HG03045 (cell line): ENCODE results near the gene FAM120A.

Experiments
- ATAC-seq: cut with Tn5 transposase; IDR thresholded peaks from one replicate; pipeline ENCODE4 v1.9.1; 2021; ENCODE audit warnings: mild to moderate bottlenecking, moderate library complexity; ENCODE audit not compliant: unreplicated experiment

The FAM120A gene

DNA sequence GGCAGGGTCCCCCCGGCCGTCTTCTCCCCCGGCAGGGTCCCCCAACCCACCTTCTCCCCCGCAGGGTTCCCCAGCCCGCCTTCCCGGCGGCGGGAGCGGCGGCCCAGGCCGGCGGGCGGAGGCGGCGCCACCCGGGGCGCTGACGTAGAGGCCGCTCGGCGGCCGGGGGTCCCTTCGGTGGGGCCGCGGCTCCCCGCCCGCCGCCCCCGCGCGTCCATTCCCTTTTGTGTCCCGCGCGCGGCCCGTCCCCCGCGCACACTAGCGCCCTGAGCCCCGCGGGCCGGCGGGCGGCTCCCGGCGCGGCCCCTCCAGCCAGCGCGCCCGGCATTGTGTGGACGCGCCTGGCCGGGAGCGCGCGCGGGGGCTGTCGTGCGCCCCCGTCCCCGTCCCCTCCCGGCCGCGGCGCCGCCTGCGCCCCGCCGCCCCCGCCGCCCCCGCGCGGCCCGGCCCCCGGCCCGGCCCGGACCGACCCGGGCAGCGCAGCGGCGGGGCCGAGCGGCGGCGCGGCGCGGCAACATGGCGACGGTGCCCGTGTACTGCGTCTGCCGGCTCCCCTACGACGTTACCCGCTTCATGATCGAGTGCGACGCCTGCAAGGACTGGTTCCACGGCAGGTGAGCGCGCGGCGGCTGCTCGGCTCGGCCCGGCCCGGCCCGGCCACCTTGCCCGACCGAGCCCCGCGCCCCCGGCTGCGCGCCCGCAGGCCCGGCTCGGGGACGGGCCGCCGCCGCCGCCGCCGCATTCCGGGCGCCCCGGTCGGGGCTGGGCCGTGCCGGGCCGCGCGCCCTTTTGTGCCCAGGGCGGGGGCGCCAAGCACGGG is 125.0 kb downstream of the FAM120A start, which contains the start of gene PHF2:
Gene PHF2 (plus strand): TSS at position 327 of the 820 bp plus-strand sequence. CDS start 190 bp downstream, at position 517.
- ATAC-seq = peak; percentile 36

DNA sequence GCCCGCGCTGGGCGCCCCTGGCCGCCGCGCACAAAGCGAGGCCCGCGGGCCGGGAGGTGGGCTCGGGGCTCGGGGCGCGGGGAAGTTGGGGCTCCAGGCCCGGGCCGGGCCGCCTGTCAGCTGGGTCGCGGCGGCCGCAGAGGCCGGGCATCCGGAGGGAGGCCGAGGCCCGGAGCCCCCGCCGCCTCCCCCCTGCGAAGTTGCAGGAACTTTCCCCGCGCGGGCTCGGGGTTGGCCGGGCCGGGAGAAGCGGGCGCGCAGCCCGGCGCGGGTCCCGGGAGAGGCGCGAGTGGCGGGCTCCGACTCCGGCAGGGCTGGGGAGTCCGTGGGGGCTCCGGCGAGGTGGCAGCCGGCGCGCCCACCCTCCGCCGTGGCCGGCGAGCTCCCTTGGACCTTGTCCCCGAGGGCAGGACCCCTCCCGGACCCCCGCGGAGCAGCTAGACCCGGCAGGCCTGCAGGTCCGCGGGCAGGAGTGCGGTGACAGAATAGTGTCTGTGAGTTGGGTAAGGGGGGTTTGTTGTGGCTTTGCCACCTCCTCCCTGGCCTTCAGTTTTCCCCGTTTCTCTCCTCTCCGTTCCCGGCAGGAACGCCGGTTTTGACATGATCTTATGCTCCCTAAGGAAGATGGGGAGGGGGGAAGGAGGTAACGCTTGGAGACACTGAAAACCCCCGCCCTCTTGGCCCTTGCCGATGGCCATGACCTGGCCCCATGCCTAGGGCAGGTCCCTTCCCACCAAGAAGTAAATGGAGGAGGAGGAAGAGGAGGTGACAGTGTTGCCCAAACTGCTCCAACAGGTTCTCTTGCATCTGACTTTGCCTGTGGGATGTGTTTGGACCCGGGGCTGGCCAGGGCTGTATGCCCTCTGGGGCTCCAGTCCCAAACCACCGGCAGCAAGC is 125.8 kb downstream of the FAM120A start:
- ATAC-seq = peak; percentile 21

DNA sequence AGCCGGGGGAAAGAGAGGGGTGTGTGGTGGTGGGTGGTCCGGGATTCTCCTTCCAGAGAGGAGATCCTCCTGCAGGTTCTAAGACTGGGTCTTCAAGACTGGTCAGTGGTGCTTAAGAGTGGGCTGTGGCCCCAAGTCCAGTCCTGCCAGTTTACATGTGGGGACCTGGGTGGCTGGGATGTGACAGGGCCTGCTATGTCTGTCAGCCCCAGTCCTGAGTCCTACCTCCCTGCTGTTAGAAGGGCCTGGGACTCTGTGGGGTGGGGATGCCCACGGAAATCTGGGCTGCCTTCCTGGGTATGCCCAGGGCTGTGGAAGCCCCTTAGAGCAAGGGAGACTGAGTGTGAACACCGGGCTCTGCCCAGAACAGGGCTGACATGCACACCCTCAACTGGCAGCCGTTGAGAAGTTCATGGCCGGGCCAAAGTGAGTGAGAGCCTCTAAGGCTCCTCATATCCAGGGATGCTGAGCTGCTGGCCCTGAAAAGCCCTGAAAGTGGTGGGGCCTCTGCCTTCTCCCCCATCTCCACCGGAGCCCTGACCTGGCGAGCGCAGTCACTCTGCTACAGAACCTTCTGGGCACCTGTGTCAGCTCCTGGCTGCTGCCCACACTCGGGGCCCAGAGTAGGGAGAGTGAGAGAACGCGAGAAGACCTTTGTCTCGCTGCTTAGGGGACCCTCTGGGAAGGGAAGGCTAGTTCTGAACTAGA is 126.6 kb downstream of the FAM120A start:
- no peak for ATAC-seq

DNA sequence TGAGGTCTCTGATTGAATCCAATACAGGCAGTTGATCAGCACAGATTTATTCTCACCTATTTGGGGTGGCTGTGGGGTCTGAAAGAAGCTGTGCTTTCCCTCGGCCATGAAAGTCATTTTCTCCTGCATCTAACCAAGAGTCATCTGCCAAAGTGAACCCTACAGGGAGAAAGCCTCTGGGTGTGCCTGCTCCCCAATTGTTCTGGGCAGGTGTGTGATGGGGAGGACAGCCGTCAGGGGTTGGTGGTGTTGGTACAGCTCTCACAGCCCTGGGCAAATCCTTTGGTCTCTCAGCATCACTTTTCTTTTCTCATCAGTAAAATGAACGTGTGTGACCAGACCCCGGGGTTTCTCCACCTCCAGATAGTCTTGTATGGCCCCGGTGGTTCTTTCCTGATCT is 127.4 kb downstream of the FAM120A start:
- no peak for ATAC-seq

DNA sequence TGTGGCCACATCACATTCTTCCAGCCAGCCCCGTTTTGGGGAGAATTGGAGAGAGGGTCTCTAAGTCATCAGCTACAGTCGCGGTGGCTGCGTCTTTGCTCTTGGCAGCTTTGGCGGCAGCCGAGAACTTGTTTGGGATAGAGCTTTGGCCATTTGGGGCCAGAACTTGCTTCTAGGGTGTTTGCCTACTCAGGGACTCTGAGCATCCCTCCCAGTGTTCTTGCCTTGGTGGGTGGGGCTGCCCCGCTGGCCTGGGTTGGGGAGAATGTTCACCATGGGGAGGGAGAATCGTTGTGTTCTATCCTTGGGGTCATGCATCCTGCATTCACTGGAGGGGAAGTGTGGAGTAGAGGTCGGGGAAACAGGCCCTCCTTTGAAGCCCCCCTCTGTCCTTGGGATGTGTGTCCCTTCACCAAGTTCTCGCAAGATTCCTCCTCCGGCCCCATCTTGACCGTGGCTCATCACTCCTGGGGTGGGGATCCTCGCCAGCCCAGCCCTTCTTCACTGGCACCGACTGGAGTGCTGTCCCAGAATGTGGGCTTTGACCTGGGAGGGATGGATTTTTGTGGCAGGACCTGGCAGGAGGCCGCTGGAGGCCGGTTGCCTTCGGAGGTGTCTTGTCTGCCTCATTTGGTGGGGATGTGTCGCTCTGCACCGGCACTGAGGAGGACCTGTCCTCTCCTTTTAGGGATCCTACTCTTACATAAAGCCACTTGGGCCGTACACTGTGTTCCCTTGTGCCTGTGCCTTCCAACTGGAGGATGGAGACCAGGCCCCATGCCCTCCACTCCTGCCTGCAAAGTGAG is 128.4 kb downstream of the FAM120A start:
- ATAC-seq = no peak

DNA sequence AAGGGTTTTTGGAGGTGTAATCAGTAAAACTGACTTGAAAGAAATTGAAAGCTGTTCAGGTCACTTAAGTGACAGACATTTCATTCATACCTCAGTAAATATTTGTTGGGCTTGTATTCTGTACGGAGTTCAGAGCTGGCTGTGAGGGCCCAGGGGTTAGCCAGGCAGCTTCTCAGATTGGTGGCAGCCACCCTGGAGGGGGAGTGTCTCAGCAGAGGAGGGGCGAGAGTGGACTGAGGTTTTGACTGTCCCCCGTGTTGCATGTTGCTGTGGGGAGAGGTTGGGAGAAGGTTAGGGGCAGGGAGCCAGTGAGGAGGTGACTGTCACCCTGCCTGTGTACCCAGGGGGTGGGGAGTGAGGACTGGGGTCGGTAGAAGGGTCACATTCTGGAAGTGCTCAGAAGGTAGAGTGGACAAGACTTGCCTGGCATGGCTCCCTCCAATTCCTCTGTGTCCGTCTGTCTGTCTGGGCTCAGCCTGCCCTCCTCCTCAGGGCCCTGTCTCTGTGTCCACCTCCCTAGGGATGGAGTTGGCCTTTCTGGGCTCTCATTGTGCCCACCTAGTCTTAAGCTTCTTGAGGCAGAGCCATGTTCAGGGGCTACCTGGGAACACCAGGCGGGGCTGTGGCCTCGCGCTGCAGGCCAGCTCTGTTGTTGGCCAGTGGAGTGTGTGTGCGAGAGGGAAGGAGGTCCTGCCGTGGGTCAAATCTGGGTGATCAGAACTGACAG is 129.3 kb downstream of the FAM120A start:
- ATAC-seq = no peak

DNA sequence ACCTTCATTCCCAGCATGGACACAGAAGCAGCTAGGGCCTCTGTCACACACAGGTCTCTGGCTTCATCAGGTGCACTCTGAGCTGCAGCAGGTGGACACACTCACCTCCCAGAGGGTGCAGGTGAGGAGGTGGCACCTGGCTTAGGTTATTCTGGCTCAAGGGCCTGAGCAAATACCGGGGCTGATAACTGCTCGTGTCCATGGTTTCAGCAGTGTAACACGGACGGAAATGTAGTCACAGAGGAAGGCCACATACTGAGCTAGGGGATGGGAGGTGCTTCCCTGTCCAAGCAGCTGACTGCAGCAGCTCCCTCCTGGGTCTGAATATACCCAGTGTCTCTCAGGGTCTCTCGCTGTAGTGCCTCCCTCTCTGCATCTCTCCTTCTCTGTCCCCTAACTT is 130.6 kb downstream of the FAM120A start:
- ATAC-seq = no peak

DNA sequence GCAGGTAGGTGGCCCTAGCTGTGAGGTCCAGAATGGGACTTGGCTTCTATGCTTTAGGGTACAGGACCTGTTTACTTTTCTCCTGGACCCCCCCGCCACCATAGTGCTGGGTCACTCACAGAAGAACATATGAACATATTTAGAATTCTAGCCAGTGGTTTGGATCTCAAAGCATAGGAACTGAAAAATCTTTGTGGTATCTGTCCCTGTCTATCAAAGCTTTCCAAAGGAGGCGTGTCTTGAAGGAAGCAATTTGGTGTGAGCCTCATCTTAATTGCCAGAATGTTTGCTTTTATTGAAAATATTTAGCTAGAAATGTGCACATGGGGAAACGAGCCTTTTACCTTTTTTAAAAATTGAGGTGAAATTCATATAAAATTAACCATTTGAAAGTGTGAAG is 131.1 kb downstream of the FAM120A start:
- no peak for ATAC-seq

DNA sequence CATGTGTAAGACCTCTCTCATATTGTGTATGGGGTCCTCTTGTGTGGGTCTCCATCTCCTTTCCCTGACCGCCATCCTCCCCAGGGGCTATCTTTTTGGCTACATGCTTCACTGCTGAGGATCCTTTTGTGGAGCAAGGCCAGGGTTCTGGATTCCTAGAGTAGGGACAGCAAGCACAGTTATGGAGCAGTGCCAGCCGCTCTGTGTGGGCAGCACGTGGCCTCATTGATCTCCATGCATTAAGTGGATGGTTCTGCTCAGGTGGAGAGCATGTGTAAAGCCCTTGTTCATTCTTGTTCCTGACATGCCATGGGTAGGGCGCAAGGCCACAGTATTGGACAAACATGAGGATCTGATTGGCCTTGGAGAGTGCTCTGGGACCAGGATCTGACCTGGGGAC is 133.8 kb downstream of the FAM120A start:
- ATAC-seq = no peak

DNA sequence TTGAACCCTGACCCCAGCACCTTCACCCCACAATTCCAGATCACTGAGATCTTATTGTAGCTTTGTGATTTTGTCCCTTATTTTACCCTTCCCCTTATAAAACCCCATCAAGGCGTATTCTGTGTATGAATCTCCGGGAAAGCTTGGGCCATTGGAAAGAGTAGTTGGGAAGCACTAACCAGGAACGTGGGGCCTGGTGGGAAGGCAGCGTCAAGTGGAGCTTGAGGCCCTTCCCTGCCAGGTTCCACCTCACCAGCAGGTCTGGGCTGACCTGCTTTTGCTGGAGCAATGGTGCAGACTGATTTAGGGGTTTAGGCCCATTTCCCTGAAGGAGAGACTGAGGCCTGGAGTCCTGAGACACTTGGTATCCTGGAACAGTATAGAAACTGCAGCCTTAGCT is 134.2 kb downstream of the FAM120A start:
- ATAC-seq = no peak

DNA sequence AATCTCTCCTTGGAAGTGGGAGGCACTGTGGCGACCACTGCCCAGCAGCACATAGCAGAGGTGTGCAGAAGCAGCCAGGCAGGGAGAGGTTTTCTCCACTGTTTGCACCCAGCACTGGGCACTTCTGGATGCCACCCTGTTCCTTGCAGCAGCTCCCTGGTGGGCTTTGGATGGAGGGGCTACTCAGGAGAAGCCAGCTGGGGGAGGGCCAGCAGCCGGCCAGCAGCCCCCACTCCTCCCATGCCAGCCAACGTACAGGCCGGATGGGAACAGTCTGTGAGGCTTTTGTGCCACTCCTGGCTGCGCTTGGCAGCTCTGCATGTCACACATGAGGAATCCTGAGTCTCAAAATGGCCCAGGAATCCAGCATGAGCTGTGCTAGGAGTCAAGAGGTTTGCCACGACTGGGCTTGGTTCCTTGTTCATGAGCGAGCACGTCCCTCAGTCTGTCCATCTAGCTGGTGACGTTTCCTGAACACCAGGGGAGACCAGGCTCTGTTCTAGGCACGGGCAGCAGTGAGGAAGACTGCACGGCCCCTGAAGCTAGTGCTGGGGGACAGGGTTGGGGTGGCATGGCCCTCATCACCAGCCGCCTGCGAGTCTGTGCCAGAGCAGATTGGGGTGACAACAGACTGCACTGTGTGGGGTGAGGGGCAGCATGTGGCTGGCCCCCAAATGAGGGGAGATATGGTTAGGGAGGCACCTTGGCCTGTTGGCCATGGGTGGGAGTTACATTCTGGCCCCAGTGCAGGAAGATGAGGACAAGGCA is 135.0 kb downstream of the FAM120A start:
- ATAC-seq = no peak

DNA sequence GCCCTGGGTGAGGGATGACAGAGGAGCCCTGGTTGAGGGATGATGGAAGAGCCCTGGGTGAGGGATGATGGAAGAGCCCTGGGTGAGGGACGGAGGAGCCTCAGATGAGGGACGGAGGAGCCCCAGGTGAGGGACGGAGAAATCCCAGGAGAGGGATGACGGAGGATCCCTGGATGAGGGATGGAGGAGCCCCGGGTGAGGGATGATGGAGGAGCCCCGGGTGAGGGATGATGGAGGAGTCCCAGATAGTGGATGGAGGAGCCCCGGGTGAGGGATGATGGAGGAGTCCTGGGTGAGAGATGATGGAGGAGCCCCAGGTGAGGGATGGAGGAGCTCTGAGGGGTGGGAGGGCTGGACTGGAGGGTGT is 135.8 kb downstream of the FAM120A start:
- no peak for ATAC-seq

DNA sequence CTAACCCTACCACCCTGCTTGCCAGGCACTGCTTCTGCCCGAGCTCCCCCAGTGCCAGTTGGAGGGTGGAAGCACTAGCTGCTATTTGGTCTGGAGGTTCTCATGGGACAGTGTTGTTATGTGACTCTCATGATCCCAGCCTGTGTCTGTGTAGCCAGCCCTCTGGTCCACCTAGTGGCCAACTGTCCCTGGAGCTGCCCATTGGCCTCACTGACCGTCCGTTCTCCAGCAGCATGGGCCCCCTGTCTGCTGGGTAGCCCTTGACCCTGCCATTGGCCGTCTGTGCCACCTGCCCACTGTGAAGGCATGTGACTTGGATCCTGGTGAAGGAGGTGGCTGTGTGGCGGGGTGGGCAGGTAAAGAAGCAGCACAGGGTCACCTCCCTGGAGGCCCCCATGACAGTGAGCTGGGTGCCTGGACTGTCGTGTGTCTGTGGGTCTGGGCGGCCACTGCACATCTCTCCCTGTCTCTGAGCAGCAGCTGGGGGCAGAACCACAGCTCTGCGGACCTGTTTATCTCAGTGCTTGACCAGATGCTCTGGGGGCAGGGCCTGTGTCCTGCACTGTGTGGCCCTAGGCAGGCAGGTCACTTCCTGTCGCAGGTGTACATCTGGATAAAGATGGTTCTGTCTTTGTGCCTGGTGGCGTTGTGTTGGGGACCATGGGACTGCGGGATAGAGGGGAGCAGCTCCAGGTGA is 136.3 kb downstream of the FAM120A start:
- no peak for ATAC-seq

DNA sequence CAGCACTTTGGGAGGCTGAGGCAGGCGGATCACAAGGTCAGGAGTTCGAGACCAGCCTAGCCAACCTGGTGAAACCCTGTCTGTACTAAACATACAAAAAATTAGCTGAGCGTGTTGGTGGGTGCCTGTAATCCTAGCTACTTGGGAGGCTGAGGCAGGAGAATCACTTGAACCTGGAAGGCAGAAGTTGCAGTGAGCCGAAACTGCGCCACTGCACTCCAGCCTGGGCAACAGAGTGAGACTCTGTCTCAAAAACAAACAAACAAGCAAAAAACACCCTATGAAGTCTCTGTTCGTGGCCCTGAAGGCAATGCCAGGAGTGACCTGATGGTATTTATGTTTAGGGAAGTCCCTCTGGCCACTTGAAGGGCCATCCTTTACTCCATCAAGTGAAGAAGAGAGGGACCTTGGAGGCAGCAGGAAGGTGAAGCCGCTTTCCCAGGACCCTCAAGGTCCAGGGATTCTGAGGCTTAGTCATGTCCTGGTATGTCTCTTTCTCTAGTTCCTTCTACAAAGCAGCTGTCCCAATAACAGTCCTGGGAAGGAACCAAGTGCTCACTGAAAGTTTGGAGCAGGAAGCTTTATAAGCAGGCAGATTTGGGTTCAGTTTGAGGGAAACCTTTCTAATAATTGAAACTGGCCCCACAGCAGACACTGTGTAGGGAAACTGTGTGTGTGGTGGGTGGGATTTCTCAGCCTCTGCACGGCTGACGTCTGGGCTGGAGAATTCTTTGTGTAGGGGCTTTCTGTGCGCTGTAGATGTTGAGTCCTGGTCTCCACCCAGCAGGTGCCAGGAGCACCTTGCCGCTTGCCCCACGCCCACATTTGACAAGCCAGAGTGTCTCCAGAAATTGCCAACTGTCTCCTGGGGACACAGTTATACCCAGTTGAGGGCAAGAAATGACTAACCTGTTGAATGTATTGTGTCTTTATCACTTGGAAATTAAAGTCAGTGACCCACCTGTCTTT is 137.4 kb downstream of the FAM120A start:
- no peak for ATAC-seq

DNA sequence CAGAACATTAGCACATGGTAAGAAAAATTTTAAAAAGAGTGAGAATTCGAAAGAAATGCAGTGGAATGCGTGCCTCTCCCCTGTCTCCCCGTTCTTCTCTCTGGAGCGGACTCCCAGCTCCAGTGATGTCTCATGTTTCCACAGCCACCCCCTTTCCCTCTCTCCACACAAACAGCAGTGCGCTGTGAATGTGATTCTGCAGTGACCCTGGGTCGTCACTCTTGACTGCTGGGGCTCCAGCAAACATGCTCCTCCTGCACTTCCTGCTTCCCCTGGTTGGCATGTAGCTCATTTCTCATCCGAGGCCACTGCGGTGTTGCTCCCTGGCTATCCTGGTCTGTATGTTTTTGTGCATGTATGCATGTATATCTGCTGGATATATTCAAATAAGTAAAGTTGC is 138.2 kb downstream of the FAM120A start:
- ATAC-seq = no peak

DNA sequence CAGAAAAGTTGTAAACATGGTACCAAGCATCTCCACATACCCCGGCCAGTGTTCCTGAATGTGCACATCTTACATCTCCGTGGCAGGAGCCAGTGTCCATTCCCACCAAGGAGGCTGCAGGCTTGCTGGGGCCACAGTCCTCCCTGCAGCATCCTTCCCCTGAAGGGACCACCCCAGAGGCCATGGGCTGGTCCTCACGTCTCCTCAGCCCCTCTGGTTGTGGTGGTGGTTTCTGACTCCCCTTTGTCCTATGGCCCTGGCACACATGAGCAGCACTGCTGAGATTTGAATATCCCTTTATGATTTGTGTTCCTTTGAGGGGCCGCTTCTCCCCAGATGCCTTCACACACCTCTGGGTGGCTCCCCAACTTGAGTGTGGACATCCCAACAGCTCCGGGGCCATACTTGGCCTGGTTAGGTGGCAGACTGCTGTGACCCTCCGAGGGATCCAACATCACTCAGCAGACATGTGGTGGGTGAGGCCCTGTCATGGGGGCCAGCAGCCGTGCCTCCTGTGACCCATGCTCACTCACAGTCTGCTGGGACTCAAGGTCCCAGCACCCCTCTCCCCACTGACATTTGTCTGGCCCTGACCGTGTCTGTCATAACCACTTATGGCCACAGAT is 139.2 kb downstream of the FAM120A start:
- no peak for ATAC-seq
